Activated T-cell treated with anti-CD3 and anti-CD28 coated beads, Interleukin-2, amount 50 U/mL, for 24 hours (primary cell): ENCODE results near the gene ALKBH5.

Experiments
- DNase-seq: peaks from one replicate; pipeline ENCODE4 v3.0.0-alpha.2; 2020
- H3K27ac Mint-ChIP-seq: 2 replicates; pipeline ENCODE4 v1.8.0; 2020; ENCODE audit warnings: mild to moderate bottlenecking, mixed read lengths
- H3K27me3 Mint-ChIP-seq: 2 replicates; pipeline ENCODE4 v1.8.0; 2020; ENCODE audit warnings: mixed read lengths
- H3K36me3 Mint-ChIP-seq: 2 replicates; pipeline ENCODE4 v1.8.0; 2020; ENCODE audit warnings: low read depth, mixed read lengths
- H3K4me1 Mint-ChIP-seq: 2 replicates; pipeline ENCODE4 v1.8.0; 2020; ENCODE audit warnings: low read depth, mixed read lengths
- H3K4me3 Mint-ChIP-seq: 2 replicates; pipeline ENCODE4 v1.8.0; 2020; ENCODE audit warnings: mild to moderate bottlenecking, moderate library complexity, mixed read lengths
- H3K9me3 Mint-ChIP-seq: 2 replicates; pipeline ENCODE4 v1.8.0; 2020; ENCODE audit warnings: mixed read lengths

Gene ALKBH5

DNA sequence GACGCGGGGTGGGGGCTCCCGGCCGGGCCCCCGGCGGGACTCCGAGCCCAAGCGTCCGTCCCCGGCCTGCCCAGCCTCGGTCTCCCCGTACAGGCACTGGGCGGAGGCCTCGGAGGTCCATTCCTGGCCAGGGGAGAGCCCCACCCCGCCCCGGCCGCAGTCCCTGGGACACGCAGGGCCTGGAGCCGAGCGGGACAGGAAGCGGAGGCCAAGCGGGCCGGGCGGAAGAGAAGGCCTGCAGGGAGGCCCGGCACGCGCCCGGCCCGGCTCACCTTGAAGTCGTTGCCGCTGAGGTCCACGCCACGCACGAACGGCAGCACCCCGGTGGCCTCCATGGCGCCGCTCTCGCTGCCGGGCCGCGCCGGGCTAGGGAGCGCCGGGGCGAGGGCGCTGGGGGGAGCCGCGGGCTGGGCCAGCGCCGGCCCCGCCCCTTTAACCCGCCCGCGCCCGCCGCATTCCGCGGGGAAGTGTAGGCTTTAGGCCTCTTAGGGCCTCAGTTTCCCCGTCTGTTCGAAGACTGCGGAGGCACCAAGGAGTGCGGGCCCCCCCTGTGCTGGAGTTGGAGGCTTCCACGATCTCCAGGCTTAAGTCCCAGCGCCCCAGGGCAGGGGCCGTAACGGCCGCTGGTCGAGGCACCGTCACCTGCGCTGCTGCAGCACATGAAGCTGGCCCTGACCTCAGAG, 74.9 kb downstream of the ALKBH5 start, which contains the start of gene FLII:
Gene FLII (minus strand): TSS at position 383 of the 683 bp plus-strand sequence. CDS start 48 bp downstream, at position 335.
- Mint-ChIP-seq H3K4me1 (peaks cover 46% of the 10 kb centered on the region), H3K27me3 (no peaks in the 10 kb centered on the region), H3K9me3 (no peaks in the 10 kb centered on the region), H3K4me3 (peak within 1 kb of the TSS; percentile 98), H3K27ac (peak within 1 kb of the TSS; percentile 95), H3K36me3 (peaks cover 44% of the 10 kb centered on the region)
- DNase-seq, result peak; percentile 80
